DMS53 (cell line): ENCODE measurements around the gene NSL1.

Experiments used
- DNase-seq: peaks from one replicate; lab custom pipeline; 2025; lab: John Stamatoyannopoulos, UW

Gene NSL1

GRCh38 chr1:212685429-212685828 is 106.1 kb downstream of the NSL1 start:
- no peak for DNase-seq

- DNase-seq: no peak
Measured at GRCh38 chr1:212684521-212685090, 107.0 kb downstream of the NSL1 start.

GRCh38 chr1:212684076-212684475 is 107.5 kb downstream of the NSL1 start:
- no peak for DNase-seq

- no peak for DNase-seq
Measured at GRCh38 chr1:212683357-212683722, 108.2 kb downstream of the NSL1 start.

GRCh38 chr1:212680680-212681389 is 110.7 kb downstream of the NSL1 start:
- peak; percentile 76 for DNase-seq

GRCh38 chr1:212678456-212679410 is 112.8 kb downstream of the NSL1 start:
- DNase-seq: no peak

- no peak for DNase-seq
Measured at GRCh38 chr1:212677573-212677972, 114.0 kb downstream of the NSL1 start.

GRCh38 chr1:212677136-212677535 is 114.4 kb downstream of the NSL1 start:
- DNase-seq: no peak
